ENCODE measurements around the gene MGMT.

MGMT gene

GRCh38 chr10:129553928-129554327, 86.9 kb downstream of the MGMT start:
- H3K9me3 ChIP-seq (ENCODE audit: low read length), result no peaks in the 10 kb centered on the region
- no peak overlapping the region for H2AFZ ChIP-seq (ENCODE audit: low read length)
- TF ChIP-seq CTCF (IDR thresholded peaks at IDR 0.05; ENCODE audit: low read length), result no peak
- no peak for TF ChIP-seq EZH2 (IDR thresholded peaks at IDR 0.05; ENCODE audit: borderline replicate concordance, low read length)
- H4K20me1 ChIP-seq (ENCODE audit: insufficient read depth, low read length), result no peaks in the 10 kb centered on the region
- peaks cover 6% of the 10 kb centered on the region for H3K36me3 ChIP-seq (ENCODE audit: insufficient read depth, low read length)
- no peaks in the 10 kb centered on the region for H3F3A ChIP-seq (ENCODE audit: insufficient read depth, low read length)
- H3K9ac ChIP-seq (ENCODE audit: low read length), result peak overlapping the region; percentile 65; the same call in 1 of the 2 replicates
- H3K27ac ChIP-seq (ENCODE audit: low read depth, low read length, poor library complexity, severe bottlenecking), result peak overlapping the region; percentile 93
- H3K79me2 ChIP-seq (ENCODE audit: insufficient read depth, low read length), result no peaks in the 10 kb centered on the region
- no peaks in the 10 kb centered on the region for H3K27me3 ChIP-seq (ENCODE audit: insufficient read depth, low read length)
- H3K9me2 ChIP-seq (ENCODE audit: low read depth, low read length), result no peaks in the 10 kb centered on the region
- H3K4me2 ChIP-seq (ENCODE audit: low read length), result no peak overlapping the region
- peaks cover 41% of the 10 kb centered on the region for H3K4me1 ChIP-seq (ENCODE audit: insufficient read depth, low read length, severe bottlenecking)
- no peak overlapping the region for H3K4me3 ChIP-seq (ENCODE audit: low read depth, low read length, poor library complexity, severe bottlenecking)

GRCh38 chr10:129556316-129556715, 89.3 kb downstream of the MGMT start:
- no peaks in the 10 kb centered on the region for H3K79me2 ChIP-seq (ENCODE audit: insufficient read depth, low read length)
- H3K36me3 ChIP-seq (ENCODE audit: insufficient read depth, low read length), result peaks cover 6% of the 10 kb centered on the region
- no peak overlapping the region for H3K27ac ChIP-seq (ENCODE audit: low read depth, low read length, poor library complexity, severe bottlenecking)
- H3K9me2 ChIP-seq (ENCODE audit: low read depth, low read length), result no peaks in the 10 kb centered on the region
- H3K4me2 ChIP-seq (ENCODE audit: low read length), result no peak overlapping the region
- H3K9ac ChIP-seq (ENCODE audit: low read length), result no peak overlapping the region
- H3K9me3 ChIP-seq (ENCODE audit: low read length), result no peaks in the 10 kb centered on the region
- H3K4me1 ChIP-seq (ENCODE audit: insufficient read depth, low read length, severe bottlenecking), result peaks cover 32% of the 10 kb centered on the region
- H3F3A ChIP-seq (ENCODE audit: insufficient read depth, low read length), result no peaks in the 10 kb centered on the region
- H4K20me1 ChIP-seq (ENCODE audit: insufficient read depth, low read length), result no peaks in the 10 kb centered on the region
- H3K4me3 ChIP-seq (ENCODE audit: low read depth, low read length, poor library complexity, severe bottlenecking), result no peak overlapping the region
- H2AFZ ChIP-seq (ENCODE audit: low read length), result no peak overlapping the region
- TF ChIP-seq EZH2 (IDR thresholded peaks at IDR 0.05; ENCODE audit: borderline replicate concordance, low read length) (no peak), CTCF (IDR thresholded peaks at IDR 0.05; ENCODE audit: low read length) (no peak)
- no peaks in the 10 kb centered on the region for H3K27me3 ChIP-seq (ENCODE audit: insufficient read depth, low read length)

- TF ChIP-seq CTCF (IDR thresholded peaks at IDR 0.05; ENCODE audit: low read length) (no peak), EZH2 (IDR thresholded peaks at IDR 0.05; ENCODE audit: borderline replicate concordance, low read length) (no peak)
- H3K9me2 ChIP-seq (ENCODE audit: low read depth, low read length), result no peaks in the 10 kb centered on the region
Observed at GRCh38 chr10:129560361-129560760, 93.3 kb downstream of the MGMT start.

More at GRCh38 chr10:129560361-129560760, 93.3 kb downstream of the MGMT start:
- no peaks in the 10 kb centered on the region for H3K9me3 ChIP-seq (ENCODE audit: low read length)
- no peaks in the 10 kb centered on the region for H3K27me3 ChIP-seq (ENCODE audit: insufficient read depth, low read length)
- no peak overlapping the region for H2AFZ ChIP-seq (ENCODE audit: low read length)
- H3K4me1 ChIP-seq (ENCODE audit: insufficient read depth, low read length, severe bottlenecking), result no peaks in the 10 kb centered on the region
- H4K20me1 ChIP-seq (ENCODE audit: insufficient read depth, low read length), result no peaks in the 10 kb centered on the region
- no peak overlapping the region for H3K9ac ChIP-seq (ENCODE audit: low read length)
- H3K79me2 ChIP-seq (ENCODE audit: insufficient read depth, low read length), result no peaks in the 10 kb centered on the region
- no peak overlapping the region for H3K4me3 ChIP-seq (ENCODE audit: low read depth, low read length, poor library complexity, severe bottlenecking)
- no peaks in the 10 kb centered on the region for H3F3A ChIP-seq (ENCODE audit: insufficient read depth, low read length)
- H3K27ac ChIP-seq (ENCODE audit: low read depth, low read length, poor library complexity, severe bottlenecking), result no peak overlapping the region
- H3K4me2 ChIP-seq (ENCODE audit: low read length), result no peak overlapping the region
- H3K36me3 ChIP-seq (ENCODE audit: insufficient read depth, low read length), result no peaks in the 10 kb centered on the region; the same call in none of the 2 replicates

All from OCI-LY1 (cell line).